H9 (cell line): ENCODE data around the gene MALRD1. TPM values are rescaled to one million over a fixed set of nuclear protein-coding genes. Genes with fewer than 3 reads are reported as not detected.
A peak's percentile ranks its signal among the peaks of the same experiment; 100 is the strongest.

Experiments used
- DNase-seq: peaks from one replicate; pipeline ENCODE4 v3.0.0-alpha.2; 2017
- H2AFZ ChIP-seq: one replicate; pipeline ENCODE4 v1.6.1; 2013; ENCODE audit warnings: mild to moderate bottlenecking, low read length, control low read depth, moderate library complexity
- H2AK5ac ChIP-seq: 2 replicates; pipeline ENCODE4 v1.6.1; 2013; ENCODE audit warnings: low read length, control low read depth, mixed read lengths; ENCODE audit not compliant: insufficient read length
- H2BK120ac ChIP-seq: one replicate; pipeline ENCODE4 v1.6.1; 2013; ENCODE audit warnings: low read depth, mild to moderate bottlenecking, low read length, control low read depth, inconsistent platforms; ENCODE audit not compliant: poor library complexity, severe bottlenecking
- H2BK12ac ChIP-seq: 2 replicates; pipeline ENCODE4 v1.6.1; 2013; ENCODE audit warnings: low read length, control low read depth, mixed read lengths, low read depth; ENCODE audit not compliant: insufficient read length
- H2BK15ac ChIP-seq: 2 replicates; pipeline ENCODE4 v1.6.1; 2013; ENCODE audit warnings: low read depth, low read length, control low read depth
- H2BK20ac ChIP-seq: one replicate; pipeline ENCODE4 v1.6.1; 2013; ENCODE audit warnings: low read depth, mild to moderate bottlenecking, low read length, control low read depth, inconsistent platforms; ENCODE audit not compliant: poor library complexity, severe bottlenecking
- H2BK5ac ChIP-seq: 2 replicates; pipeline ENCODE4 v1.6.1; 2013; ENCODE audit warnings: low read length, control low read depth, mixed read lengths; ENCODE audit not compliant: insufficient read length
- H3K14ac ChIP-seq: 2 replicates; pipeline ENCODE4 v1.6.1; 2013; ENCODE audit warnings: low read length, control low read depth; ENCODE audit not compliant: insufficient read depth
- H3K18ac ChIP-seq: 2 replicates; pipeline ENCODE4 v1.6.1; 2013; ENCODE audit warnings: low read depth, mild to moderate bottlenecking, mixed read lengths, low read length, control low read depth; ENCODE audit not compliant: insufficient read length
- H3K23ac ChIP-seq: 2 replicates; pipeline ENCODE4 v1.6.1; 2013; ENCODE audit warnings: low read length, control low read depth, mixed read lengths, low read depth; ENCODE audit not compliant: insufficient read length
- H3K23me2 ChIP-seq: 2 replicates; pipeline ENCODE4 v1.6.1; 2013; ENCODE audit warnings: low read depth, mild to moderate bottlenecking, mixed read lengths, low read length, control low read depth; ENCODE audit not compliant: insufficient read length, poor library complexity, severe bottlenecking
- H3K27ac ChIP-seq: 2 replicates; pipeline ENCODE4 v1.5.1; 2013; ENCODE audit warnings: low read length, control low read depth, mixed read lengths, low read depth; ENCODE audit not compliant: insufficient read length
- H3K27me3 ChIP-seq: 2 replicates; pipeline ENCODE4 v1.6.1; 2013; ENCODE audit warnings: low read length, control low read depth, inconsistent platforms; ENCODE audit not compliant: insufficient read depth
- H3K4ac ChIP-seq: 2 replicates; pipeline ENCODE4 v1.6.1; 2013; ENCODE audit warnings: low read depth, mild to moderate bottlenecking, control low read depth, inconsistent platforms, low read length, moderate library complexity
- H3K4me1 ChIP-seq: 2 replicates; pipeline ENCODE4 v1.6.1; 2013; ENCODE audit warnings: low read length, control low read depth, inconsistent platforms; ENCODE audit not compliant: insufficient read depth
- H3K4me2 ChIP-seq: 2 replicates; pipeline ENCODE4 v1.6.1; 2013; ENCODE audit warnings: low read length, control low read depth, mixed read lengths; ENCODE audit not compliant: insufficient read length, insufficient read depth
- H3K56ac ChIP-seq: 2 replicates; pipeline ENCODE4 v1.6.1; 2013; ENCODE audit warnings: low read depth, mild to moderate bottlenecking, mixed read lengths, low read length, control low read depth; ENCODE audit not compliant: insufficient read length
- H3K79me1 ChIP-seq: 2 replicates; pipeline ENCODE4 v1.6.1; 2013; ENCODE audit warnings: low read depth, mild to moderate bottlenecking, moderate library complexity, low read length, control low read depth, inconsistent platforms; ENCODE audit not compliant: insufficient read depth, poor library complexity, severe bottlenecking
- H3K79me2 ChIP-seq: 2 replicates; pipeline ENCODE4 v1.6.1; 2013; ENCODE audit warnings: low read length, control low read depth, inconsistent platforms; ENCODE audit not compliant: insufficient read depth
- H3K9ac ChIP-seq: 2 replicates; pipeline ENCODE4 v1.6.1; 2013; ENCODE audit warnings: low read length, control low read depth, mixed read lengths; ENCODE audit not compliant: insufficient read length; ENCODE audit errors: extremely low read depth
- H3K9me3 ChIP-seq: one replicate; pipeline ENCODE4 v1.6.1; 2013; ENCODE audit warnings: low read depth, low read length, inconsistent platforms; ENCODE audit not compliant: control insufficient read depth
- H3T11ph ChIP-seq: one replicate; pipeline ENCODE4 v1.6.1; 2013; ENCODE audit warnings: mild to moderate bottlenecking, low read length, control low read depth, inconsistent platforms
- H4K20me1 ChIP-seq: one replicate; pipeline ENCODE4 v1.6.1; 2013; ENCODE audit not compliant: control insufficient read depth, insufficient read length, insufficient read depth
- H4K5ac ChIP-seq: 2 replicates; pipeline ENCODE4 v1.6.1; 2013; ENCODE audit warnings: low read depth, mild to moderate bottlenecking, mixed read lengths, low read length, control low read depth; ENCODE audit not compliant: insufficient read length
- H4K8ac ChIP-seq: replicated peaks from 2 replicates; pipeline ENCODE4 v1.6.1; 2013; ENCODE audit warnings: low read length, control low read depth, mixed read lengths, low read depth; ENCODE audit not compliant: insufficient read length
- H4K91ac ChIP-seq: 2 replicates; pipeline ENCODE4 v1.6.1; 2013; ENCODE audit warnings: low read depth, mild to moderate bottlenecking, moderate library complexity, mixed read lengths, low read length, control low read depth; ENCODE audit not compliant: insufficient read length
- H3K27ac Mint-ChIP-seq, 3 experiments: 2 replicates in 2 of 3; 3 replicates in 1 of 3; pipeline ENCODE4 v1.8.0; 2020 to 2021; ENCODE audit warnings: mixed read lengths in 3 of 3, mild to moderate bottlenecking in 1 of 3, moderate library complexity in 1 of 3
- H3K27me3 Mint-ChIP-seq: 2 replicates; pipeline ENCODE4 v1.8.0; 2021; ENCODE audit warnings: low read depth, mild to moderate bottlenecking, moderate library complexity, mixed read lengths
- H3K36me3 Mint-ChIP-seq, 3 experiments: 2 replicates in 2 of 3; 3 replicates in 1 of 3; pipeline ENCODE4 v1.8.0; 2020 to 2021; ENCODE audit warnings: low read depth in 3 of 3, mixed read lengths in 3 of 3; ENCODE audit not compliant: insufficient read depth in 1 of 3
- H3K4me1 Mint-ChIP-seq, 2 experiments: 2 replicates each; pipeline ENCODE4 v1.8.0; 2020; ENCODE audit warnings: mixed read lengths in 2 of 2
- H3K4me3 Mint-ChIP-seq, 2 experiments: 2 replicates in 1 of 2; 3 replicates in 1 of 2; pipeline ENCODE4 v1.8.0; 2020 to 2021; ENCODE audit warnings: mild to moderate bottlenecking in 2 of 2, mixed read lengths in 2 of 2, moderate library complexity in 1 of 2
- H3K9me3 Mint-ChIP-seq, 2 experiments: 2 replicates in 1 of 2; 3 replicates in 1 of 2; pipeline ENCODE4 v1.8.0; 2020; ENCODE audit warnings: mild to moderate bottlenecking in 2 of 2, mixed read lengths in 2 of 2, moderate library complexity in 1 of 2
- WGBS: extraction: QIAGEN DNeasy Blood & Tissue Kit; methylation state at CpG from one replicate; pipeline ENCODE4 v1.1.7; 2013; ENCODE audit warnings: missing lambda C conversion rate, low lambda C conversion rate, mixed read lengths; ENCODE audit not compliant: insufficient read length; ENCODE audit errors: extremely low coverage; 5-methylcytosine and 5-hydroxymethylcytosine counted together
- total RNA-seq: library from RNA; stranded (reverse); gene quantifications from 2 replicates; pipeline ENCODE4 v1.2.1, GENCODE V29; 2021
- TF ChIP-seq, protein P1 (sequence below): fragments of 200-600 bp; sonication (generic); conservative IDR thresholded peaks from 3 replicates; pipeline ENCODE4 v1.8.0; 2021; ENCODE audit warnings: antibody characterized with exemption, mild to moderate bottlenecking

The MALRD1 gene
- total RNA-seq, 1 experiment from 2014 or later, result 0.20 TPM

DNA sequence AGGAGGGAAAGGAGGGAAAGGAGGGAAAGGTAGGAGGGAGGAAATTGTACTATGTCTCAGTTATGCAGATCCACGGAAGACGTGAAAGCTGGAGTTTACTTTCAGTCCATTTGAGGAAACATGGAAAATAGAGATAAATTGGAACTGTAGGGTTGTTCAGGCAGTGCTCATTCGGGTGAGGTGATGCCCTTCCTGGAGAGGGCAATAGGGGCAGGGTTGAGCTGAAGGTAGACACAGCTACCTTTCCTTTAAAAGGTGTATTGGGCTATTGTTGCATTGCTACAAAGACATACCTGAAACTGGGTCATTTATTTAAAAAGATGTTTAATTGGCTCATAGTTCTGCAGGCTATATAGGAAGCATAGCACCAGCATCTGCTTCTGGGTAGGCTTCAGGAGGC is 650.7 kb downstream of the MALRD1 start:
- Mint-ChIP-seq H3K4me1 (peaks cover 0 to 2% of the 10 kb centered on the region in 2 experiments; a peak in 1 of 4 replicates), H3K9me3 (peaks cover 2 to 7% of the 10 kb centered on the region in 2 experiments; a peak in 3 of 5 replicates)

More for the DNA sequence above, 650.7 kb downstream of the MALRD1 start:
- TF ChIP-seq, protein P1, sequence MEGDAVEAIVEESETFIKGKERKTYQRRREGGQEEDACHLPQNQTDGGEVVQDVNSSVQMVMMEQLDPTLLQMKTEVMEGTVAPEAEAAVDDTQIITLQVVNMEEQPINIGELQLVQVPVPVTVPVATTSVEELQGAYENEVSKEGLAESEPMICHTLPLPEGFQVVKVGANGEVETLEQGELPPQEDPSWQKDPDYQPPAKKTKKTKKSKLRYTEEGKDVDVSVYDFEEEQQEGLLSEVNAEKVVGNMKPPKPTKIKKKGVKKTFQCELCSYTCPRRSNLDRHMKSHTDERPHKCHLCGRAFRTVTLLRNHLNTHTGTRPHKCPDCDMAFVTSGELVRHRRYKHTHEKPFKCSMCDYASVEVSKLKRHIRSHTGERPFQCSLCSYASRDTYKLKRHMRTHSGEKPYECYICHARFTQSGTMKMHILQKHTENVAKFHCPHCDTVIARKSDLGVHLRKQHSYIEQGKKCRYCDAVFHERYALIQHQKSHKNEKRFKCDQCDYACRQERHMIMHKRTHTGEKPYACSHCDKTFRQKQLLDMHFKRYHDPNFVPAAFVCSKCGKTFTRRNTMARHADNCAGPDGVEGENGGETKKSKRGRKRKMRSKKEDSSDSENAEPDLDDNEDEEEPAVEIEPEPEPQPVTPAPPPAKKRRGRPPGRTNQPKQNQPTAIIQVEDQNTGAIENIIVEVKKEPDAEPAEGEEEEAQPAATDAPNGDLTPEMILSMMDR, result peak; percentile 39; the same call in 2 of the 3 replicates
- Histone ChIP-seq H3K14ac (no peak overlapping the region), H3K23me2 (no peaks in the 10 kb centered on the region), H3K56ac (no peak overlapping the region), H2AFZ (no peak overlapping the region), H4K8ac (no peak overlapping the region), H3K27ac (no peak overlapping the region), H3K9ac (no peak overlapping the region), H4K91ac (no peak overlapping the region), H3T11ph (no peak overlapping the region), H3K4me2 (no peak overlapping the region), H3K79me1 (no peaks in the 10 kb centered on the region), H4K20me1 (no peaks in the 10 kb centered on the region), H2BK12ac (no peak overlapping the region), H3K23ac (no peak overlapping the region), H4K5ac (no peak overlapping the region), H3K4me1 (no peaks in the 10 kb centered on the region), H2AK5ac (no peak overlapping the region), H2BK5ac (no peak overlapping the region), H3K4ac (no peak overlapping the region), H2BK120ac (no peak overlapping the region), H3K18ac (no peak overlapping the region), H3K79me2 (no peaks in the 10 kb centered on the region), H3K27me3 (no peaks in the 10 kb centered on the region), H2BK15ac (no peak overlapping the region), H3K9me3 (no peaks in the 10 kb centered on the region), H2BK20ac (no peak overlapping the region)
- Mint-ChIP-seq H3K4me3 (no peak overlapping the region), H3K27ac (no peak overlapping the region), H3K36me3 (no peaks in the 10 kb centered on the region), H3K27me3 (no peaks in the 10 kb centered on the region)
- no CpG with 5 or more reads among the region's 3 CpGs for WGBS
- DNase-seq, result no peak
